ENCODE data around the gene GPRASP1.
"Not testable (repeated sequence)": the region's sequence is repeated elsewhere in the genome, so short reads cannot be mapped to it uniquely, and the experiment has no call there.

The GPRASP1 gene

DNA sequence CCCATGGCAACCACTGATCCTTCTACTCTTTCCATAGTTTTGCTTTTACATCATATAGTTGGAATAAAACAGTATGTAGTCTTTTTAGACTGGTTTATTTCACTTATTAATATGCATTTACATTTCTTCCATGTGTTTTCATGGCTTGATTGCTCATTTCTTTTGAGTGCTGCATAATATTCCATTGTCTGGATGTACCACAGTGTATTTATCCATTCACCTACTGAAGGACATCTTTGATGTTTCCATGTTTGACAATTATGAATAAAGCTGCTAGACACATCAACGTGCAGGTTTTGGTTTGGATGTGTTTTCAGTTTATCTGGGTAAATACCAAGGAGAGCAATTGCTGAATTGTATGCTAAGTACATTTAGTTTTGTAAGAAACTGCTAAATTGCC lies 13.7 kb upstream of the GPRASP1 start:
- DNase-seq (ENCODE audit: extremely low spot score), result no peak
- POLR2A ChIA-PET, result no interaction called here
- CTCF ChIA-PET, result no interaction called here
- TF ChIP-seq, protein P1, sequence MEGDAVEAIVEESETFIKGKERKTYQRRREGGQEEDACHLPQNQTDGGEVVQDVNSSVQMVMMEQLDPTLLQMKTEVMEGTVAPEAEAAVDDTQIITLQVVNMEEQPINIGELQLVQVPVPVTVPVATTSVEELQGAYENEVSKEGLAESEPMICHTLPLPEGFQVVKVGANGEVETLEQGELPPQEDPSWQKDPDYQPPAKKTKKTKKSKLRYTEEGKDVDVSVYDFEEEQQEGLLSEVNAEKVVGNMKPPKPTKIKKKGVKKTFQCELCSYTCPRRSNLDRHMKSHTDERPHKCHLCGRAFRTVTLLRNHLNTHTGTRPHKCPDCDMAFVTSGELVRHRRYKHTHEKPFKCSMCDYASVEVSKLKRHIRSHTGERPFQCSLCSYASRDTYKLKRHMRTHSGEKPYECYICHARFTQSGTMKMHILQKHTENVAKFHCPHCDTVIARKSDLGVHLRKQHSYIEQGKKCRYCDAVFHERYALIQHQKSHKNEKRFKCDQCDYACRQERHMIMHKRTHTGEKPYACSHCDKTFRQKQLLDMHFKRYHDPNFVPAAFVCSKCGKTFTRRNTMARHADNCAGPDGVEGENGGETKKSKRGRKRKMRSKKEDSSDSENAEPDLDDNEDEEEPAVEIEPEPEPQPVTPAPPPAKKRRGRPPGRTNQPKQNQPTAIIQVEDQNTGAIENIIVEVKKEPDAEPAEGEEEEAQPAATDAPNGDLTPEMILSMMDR (IDR thresholded peaks at IDR 0.05; ENCODE audit: control extremely low read depth, extremely low read depth, low read depth, missing control alignments), result no peak

DNA sequence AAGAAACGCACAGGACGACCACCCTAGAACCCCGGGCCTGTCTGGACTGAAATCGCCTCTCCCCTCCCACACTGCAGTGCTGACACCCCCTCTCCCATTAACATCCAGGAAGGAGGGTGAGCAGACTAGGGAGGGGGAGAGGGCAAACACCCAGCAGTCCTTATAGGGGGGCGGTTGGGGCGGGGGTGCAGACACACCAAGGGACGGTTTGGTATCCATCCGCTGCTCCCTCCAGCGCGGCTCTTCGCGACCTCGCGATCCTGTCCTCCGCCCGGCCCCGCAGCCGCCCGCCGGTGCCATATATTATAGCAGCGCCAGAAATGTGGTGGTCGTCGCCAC lies 411 bp upstream of the GPRASP1 start:
- TF ChIP-seq, protein P1 (IDR thresholded peaks at IDR 0.05; ENCODE audit: control extremely low read depth, extremely low read depth, low read depth, missing control alignments), result no peak
- ChIA-PET POLR2A (no interaction called here), CTCF (no interaction called here)
- DNase-seq (ENCODE audit: extremely low spot score), result no peak

DNA sequence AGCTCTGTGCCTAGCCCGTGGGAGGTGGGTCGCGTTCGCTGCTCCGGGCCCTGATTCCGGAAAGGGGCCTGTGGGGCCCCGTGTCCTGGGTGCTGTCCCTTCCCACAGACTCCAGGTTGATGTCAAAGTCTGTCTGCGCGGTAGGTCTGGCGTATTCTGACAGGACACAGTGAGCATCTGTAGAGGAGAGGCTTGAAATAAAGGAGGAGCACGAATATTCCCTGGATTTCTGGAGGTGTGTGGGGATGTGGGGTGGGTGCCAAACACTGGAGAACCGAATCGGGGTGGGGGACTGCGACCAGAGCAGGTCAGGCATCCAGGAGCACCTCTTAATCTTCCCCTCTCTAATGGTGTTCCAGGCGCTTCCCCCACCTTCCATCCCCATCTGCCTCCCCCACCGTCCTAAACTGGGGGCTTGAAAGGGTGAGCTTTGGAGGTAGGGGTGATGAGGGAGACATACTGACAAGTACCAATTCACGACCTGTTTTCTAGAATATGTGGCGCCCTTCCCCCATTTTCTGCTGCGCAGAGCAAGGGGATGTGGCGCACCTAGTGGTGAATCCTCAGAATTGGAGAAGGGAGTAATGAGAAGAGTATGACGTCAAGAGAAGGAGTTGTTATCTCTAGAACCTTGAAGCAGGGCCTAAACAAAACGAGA lies 877 bp downstream of the GPRASP1 start:
- TF ChIP-seq, protein P1 (IDR thresholded peaks at IDR 0.05; ENCODE audit: control extremely low read depth, extremely low read depth, low read depth, missing control alignments), result no peak
- CTCF ChIA-PET, result no interaction called here
- DNase-seq (ENCODE audit: extremely low spot score), result peak; percentile 22
- POLR2A ChIA-PET, result no interaction called here

DNA sequence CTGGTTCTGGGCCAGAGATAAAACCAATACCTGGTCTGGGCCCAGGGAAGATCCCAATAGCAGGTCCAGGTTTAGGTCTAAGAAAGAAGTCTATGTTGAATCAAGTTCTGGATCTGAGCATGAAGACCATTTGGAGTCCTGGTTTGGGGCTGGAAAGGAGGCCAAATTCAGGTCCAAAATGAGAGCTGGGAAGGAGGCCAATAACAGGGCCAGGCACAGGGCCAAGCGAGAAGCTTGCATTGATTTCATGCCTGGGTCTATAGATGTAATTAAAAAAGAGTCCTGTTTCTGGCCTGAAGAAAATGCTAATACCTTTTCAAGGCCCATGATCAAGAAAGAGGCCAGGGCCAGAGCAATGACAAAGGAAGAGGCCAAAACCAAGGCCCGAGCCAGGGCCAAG lies 3.4 kb downstream of the GPRASP1 start:
- TF ChIP-seq, protein P1 (IDR thresholded peaks at IDR 0.05; ENCODE audit: control extremely low read depth, extremely low read depth, low read depth, missing control alignments), result no peak
- no peak for DNase-seq (ENCODE audit: extremely low spot score)
- ChIA-PET POLR2A (no interaction called here), CTCF (no interaction called here)

DNA sequence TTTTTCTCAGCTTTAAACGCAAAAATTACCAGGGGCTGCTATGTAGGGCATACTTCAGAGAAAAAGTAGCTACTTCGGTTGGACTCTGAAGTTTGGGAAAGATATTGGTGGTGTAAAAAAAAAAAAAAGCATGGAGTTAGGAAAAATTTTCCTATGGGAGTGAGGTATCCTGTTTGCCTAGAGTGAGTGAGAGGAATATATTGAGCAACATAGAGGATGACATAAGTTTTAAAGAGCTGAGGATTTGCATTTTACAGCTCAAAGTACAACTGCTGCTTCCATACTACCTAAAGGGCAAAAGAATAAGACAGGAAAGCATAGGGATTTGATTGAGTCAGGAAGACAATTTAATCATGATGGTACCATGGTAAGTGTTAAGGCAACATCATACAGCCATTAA lies 7.3 kb downstream of the GPRASP1 start:
- TF ChIP-seq, protein P1 (IDR thresholded peaks at IDR 0.05; ENCODE audit: control extremely low read depth, extremely low read depth, low read depth, missing control alignments), result no peak
- POLR2A ChIA-PET, result no interaction called here
- CTCF ChIA-PET, result no interaction called here
- DNase-seq (ENCODE audit: extremely low spot score), result no peak

DNA sequence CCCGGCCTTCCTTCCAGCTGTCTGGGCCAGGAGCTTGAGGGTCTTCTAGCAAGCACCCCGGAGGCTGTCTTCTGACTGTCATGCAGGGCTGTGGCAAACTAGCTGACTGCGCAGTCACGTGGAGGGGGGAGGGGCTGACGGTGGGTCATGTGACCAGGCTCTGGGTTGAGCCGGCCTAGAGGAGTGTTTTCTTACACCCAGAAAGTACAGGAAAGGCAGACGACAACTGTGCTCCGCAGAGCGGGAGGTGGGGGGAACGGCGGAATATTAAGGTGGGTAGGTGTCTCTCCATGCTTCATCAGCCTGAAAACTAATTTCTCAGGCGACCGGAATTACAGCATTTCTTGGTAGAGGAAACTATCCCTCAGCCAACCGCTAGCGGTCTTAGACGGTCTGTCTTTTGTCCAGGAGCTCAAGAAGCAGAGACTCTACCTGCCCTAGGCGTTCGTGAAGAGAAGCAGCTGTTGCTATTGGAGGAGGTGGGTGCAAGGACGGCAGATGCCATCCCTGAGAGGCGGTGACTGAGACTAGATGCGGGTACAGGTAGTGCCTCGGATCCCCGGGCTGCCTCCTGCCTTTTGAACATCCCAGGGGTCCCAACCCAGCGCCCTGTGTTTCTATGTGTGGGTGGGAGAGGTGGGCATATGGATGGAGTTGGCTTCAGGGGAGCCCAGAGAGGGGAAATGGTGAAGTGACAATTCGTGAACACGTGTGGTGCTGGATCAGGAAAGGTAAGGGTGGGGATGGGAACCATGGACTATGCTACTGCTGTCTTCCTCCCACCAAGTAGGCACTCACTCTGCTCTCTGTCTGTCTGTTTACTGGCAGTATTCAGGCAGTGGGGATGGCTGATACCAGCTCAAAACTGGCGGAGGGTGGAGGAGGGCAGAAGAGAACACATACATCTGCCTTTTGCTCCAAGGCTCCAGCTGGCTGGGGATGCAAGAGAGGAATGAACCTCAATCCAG lies 8.8 kb downstream of the GPRASP1 start:
- ChIA-PET CTCF (no interaction called here), POLR2A (no interaction called here)
- peak; percentile 70 for DNase-seq (ENCODE audit: extremely low spot score)
- TF ChIP-seq, protein P1 (IDR thresholded peaks at IDR 0.05; ENCODE audit: control extremely low read depth, extremely low read depth, low read depth, missing control alignments), result no peak

DNA sequence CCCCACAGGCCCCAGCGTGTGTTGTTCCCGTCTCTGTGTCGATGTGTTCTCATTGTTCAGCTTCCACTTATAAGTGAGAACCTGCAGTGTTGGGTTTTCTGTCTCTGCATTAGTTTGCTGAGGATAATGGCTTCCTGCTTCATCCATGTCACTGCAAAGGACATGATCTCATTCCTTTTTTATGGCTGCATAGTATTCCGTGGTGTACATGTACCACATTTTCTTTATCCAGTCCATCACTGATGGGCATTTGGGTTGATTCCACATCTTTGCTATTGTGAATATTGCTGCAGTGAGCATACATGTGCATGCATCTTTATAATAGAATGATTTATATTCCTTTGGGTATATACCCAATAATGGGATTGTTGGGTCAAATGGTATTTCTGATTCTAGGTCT lies 12.5 kb downstream of the GPRASP1 start:
- DNase-seq (ENCODE audit: extremely low spot score); POLR2A ChIA-PET; CTCF ChIA-PET: not testable (repeated sequence)

DNA sequence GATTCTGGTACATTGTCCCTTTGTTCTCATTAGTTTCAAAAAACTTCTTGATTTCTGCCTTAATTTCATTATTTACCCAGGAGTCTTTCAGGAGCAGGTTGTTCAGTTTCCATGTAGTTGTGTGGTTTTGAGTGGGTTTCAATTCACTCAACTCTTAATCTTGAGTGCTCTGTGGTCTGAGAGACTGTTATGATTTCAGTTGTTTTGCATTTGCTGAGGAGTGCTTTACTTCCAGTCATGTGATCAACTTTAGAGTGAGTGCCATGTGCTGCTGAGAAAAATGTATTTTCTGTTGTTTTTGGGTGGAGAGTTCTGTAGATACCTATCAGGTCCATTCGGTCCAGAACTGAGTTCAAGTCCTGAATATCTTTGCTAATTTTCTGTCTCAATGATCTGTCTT lies 15.8 kb downstream of the GPRASP1 start:
- CTCF ChIA-PET; DNase-seq (ENCODE audit: extremely low spot score); POLR2A ChIA-PET: not testable (repeated sequence)
